HEK293 (cell line): ENCODE results near the gene MAP4K5.
"Not testable (repeated sequence)": the region's sequence is repeated elsewhere in the genome, so short reads cannot be mapped to it uniquely, and the experiment has no call there.

Experiments used
- CTCF ChIA-PET: fragments of 350-600 bp; formaldehyde crosslinking; extraction: SDS; loops from one replicate; lab custom pipeline; 2021; ENCODE audit warnings: antibody characterized with exemption; lab: Yijun Ruan, JAX
- POLR2A ChIA-PET: fragments of 300-600 bp; formaldehyde crosslinking; extraction: SDS; loops from one replicate; lab custom pipeline; 2020; ENCODE audit warnings: antibody characterized with exemption, inconsistent platforms; lab: Yijun Ruan, JAX
- H3K27ac ChIP-seq: fragments of 200-500 bp; sonication (Bioruptor generic); 2 replicates; pipeline ENCODE4 v1.5.1; 2014; ENCODE audit warnings: low read depth, low read length, control low read depth, inconsistent platforms; ENCODE audit errors: extremely low read depth
- H3K36me3 ChIP-seq, 2 experiments: fragments of 200-500 bp in 1 of 2; sonication (Bioruptor generic) in 1 of 2; 1 replicate in 1 of 2; 2 replicates in 1 of 2; pipeline ENCODE4 v1.5.1; 2014 to 2017; ENCODE audit warnings: inconsistent platforms in 2 of 2, low read length in 2 of 2; ENCODE audit not compliant: control insufficient read depth in 2 of 2, insufficient read depth in 1 of 2
- H3K4me1 ChIP-seq: fragments of 200-500 bp; sonication (Bioruptor generic); 2 replicates; pipeline ENCODE4 v1.5.1; 2014; ENCODE audit warnings: mild to moderate bottlenecking, low read length, inconsistent platforms; ENCODE audit not compliant: control insufficient read depth, insufficient read depth
- H3K4me3 ChIP-seq: 2 replicates; pipeline ENCODE4 v1.5.1; 2011; ENCODE audit warnings: low read depth, mild to moderate bottlenecking, control low read depth, low read length, moderate library complexity
- H3K9me3 ChIP-seq: fragments of 200-500 bp; sonication (Bioruptor generic); 2 replicates; pipeline ENCODE4 v1.5.1; 2014; ENCODE audit warnings: low read depth, low read length, inconsistent platforms; ENCODE audit not compliant: control insufficient read depth, insufficient read depth
- GFI1B ChIP-seq: fragments of 450-650 bp; formaldehyde crosslinking; IDR thresholded peaks from 2 replicates; pipeline ENCODE4 v1.5.1; 2016; ENCODE audit warnings: missing biosample characterization, missing genetic modification characterization
- IKZF3 ChIP-seq: fragments of 450-650 bp; IDR thresholded peaks from 2 replicates; pipeline ENCODE4 v1.5.0; 2018; ENCODE audit warnings: missing biosample characterization, mild to moderate bottlenecking, missing genetic modification characterization, moderate library complexity
- KLF10 ChIP-seq: fragments of 450-650 bp; IDR thresholded peaks from 2 replicates; pipeline ENCODE4 v1.5.1; 2018; ENCODE audit warnings: missing biosample characterization, mild to moderate bottlenecking, missing genetic modification characterization
- KLF17 ChIP-seq: fragments of 450-650 bp; formaldehyde crosslinking; IDR thresholded peaks from 2 replicates; pipeline ENCODE4 v1.5.1; 2016; ENCODE audit warnings: missing biosample characterization, missing genetic modification characterization
- KLF9 ChIP-seq: fragments of 450-650 bp; formaldehyde crosslinking; IDR thresholded peaks from 2 replicates; pipeline ENCODE4 v1.5.1; 2016; ENCODE audit warnings: missing biosample characterization, missing genetic modification characterization, low read depth
- SALL2 ChIP-seq: fragments of 450-650 bp; formaldehyde crosslinking; IDR thresholded peaks from 2 replicates; pipeline ENCODE4 v1.5.0; 2017; ENCODE audit warnings: missing biosample characterization, mild to moderate bottlenecking, missing genetic modification characterization, borderline replicate concordance
- SP7 ChIP-seq: fragments of 450-650 bp; formaldehyde crosslinking; IDR thresholded peaks from 2 replicates; pipeline ENCODE4 v1.5.1; 2016; ENCODE audit warnings: missing biosample characterization, missing genetic modification characterization
- YY1 ChIP-seq: fragments of 450-650 bp; formaldehyde crosslinking; IDR thresholded peaks from 2 replicates; pipeline ENCODE4 v1.5.1; 2018; ENCODE audit warnings: missing biosample characterization, missing genetic modification characterization
- ZBTB7A ChIP-seq: fragments of 450-650 bp; formaldehyde crosslinking; IDR thresholded peaks from 2 replicates; pipeline ENCODE4 v1.5.1; 2016; ENCODE audit warnings: low read depth, missing biosample characterization, missing genetic modification characterization
- ZNF19 ChIP-seq: fragments of 450-650 bp; formaldehyde crosslinking; IDR thresholded peaks from 2 replicates; pipeline ENCODE4; 2016; ENCODE audit warnings: missing biosample characterization, missing genetic modification characterization, low read depth
- ZNF280C ChIP-seq: fragments of 450-650 bp; formaldehyde crosslinking; IDR thresholded peaks from 2 replicates; pipeline ENCODE4 v1.5.1; 2016; ENCODE audit warnings: missing biosample characterization, missing genetic modification characterization
- ZNF354C ChIP-seq: fragments of 450-650 bp; formaldehyde crosslinking; IDR thresholded peaks from 2 replicates; pipeline ENCODE4 v1.5.1; 2016; ENCODE audit warnings: missing biosample characterization, missing genetic modification characterization, low read depth, borderline replicate concordance
- ZNF366 ChIP-seq: fragments of 450-650 bp; formaldehyde crosslinking; conservative IDR thresholded peaks from 2 replicates; pipeline ENCODE4 v1.5.1; 2016; ENCODE audit warnings: missing biosample characterization, missing genetic modification characterization
- ZNF433 ChIP-seq: fragments of 450-650 bp; formaldehyde crosslinking; IDR thresholded peaks from 2 replicates; pipeline ENCODE4 v1.5.1; 2016; ENCODE audit warnings: missing biosample characterization, missing genetic modification characterization, low read depth
- ZNF473 ChIP-seq: fragments of 450-650 bp; formaldehyde crosslinking; IDR thresholded peaks from 2 replicates; pipeline ENCODE4 v1.5.1; 2017; ENCODE audit warnings: missing biosample characterization, missing genetic modification characterization
- ZNF488 ChIP-seq: fragments of 450-650 bp; formaldehyde crosslinking; IDR thresholded peaks from 2 replicates; pipeline ENCODE4 v1.5.1; 2016; ENCODE audit warnings: missing biosample characterization, missing genetic modification characterization
- ZNF560 ChIP-seq: fragments of 450-650 bp; formaldehyde crosslinking; IDR thresholded peaks from 2 replicates; pipeline ENCODE4 v1.5.1; 2017; ENCODE audit warnings: missing biosample characterization, missing genetic modification characterization, borderline replicate concordance
- ZNF645 ChIP-seq: fragments of 450-650 bp; formaldehyde crosslinking; IDR thresholded peaks from 2 replicates; pipeline ENCODE4; 2016; ENCODE audit warnings: missing biosample characterization, missing genetic modification characterization
- ZNF660 ChIP-seq: fragments of 450-650 bp; IDR thresholded peaks from 2 replicates; pipeline ENCODE4 v1.5.1; 2018; ENCODE audit warnings: missing biosample characterization, mild to moderate bottlenecking, missing genetic modification characterization
- ZNF76 ChIP-seq: fragments of 450-650 bp; formaldehyde crosslinking; IDR thresholded peaks from 2 replicates; pipeline ENCODE4; 2016; ENCODE audit warnings: low read depth, missing biosample characterization, missing genetic modification characterization, borderline replicate concordance
- ZSCAN23 ChIP-seq: fragments of 450-650 bp; formaldehyde crosslinking; IDR thresholded peaks from 2 replicates; pipeline ENCODE4 v1.5.1; 2016; ENCODE audit warnings: missing biosample characterization, missing genetic modification characterization

The MAP4K5 gene

GRCh38 chr14:50510157-50510556 lies 22.2 kb downstream of the MAP4K5 start:
- POLR2A ChIA-PET = no interaction called here

GRCh38 chr14:50507078-50507477 lies 25.3 kb downstream of the MAP4K5 start:
- H3K9me3 ChIP-seq, H3K27ac ChIP-seq, H3K4me1 ChIP-seq, POLR2A ChIA-PET, H3K4me3 ChIP-seq: not testable (repeated sequence)
- peaks cover 9 to 12% of the 10 kb centered on the region in 2 experiments; a peak in 2 of 3 replicates for H3K36me3 ChIP-seq
- CTCF ChIA-PET = interaction anchor here (0.6 kb wide), 1 partner anchor 16 kb away, joined by 5 read pairs; no protein-coding TSS in a partner anchor

More at GRCh38 chr14:50510157-50510556, 22.2 kb downstream of the MAP4K5 start:
- Histone ChIP-seq H3K4me1 (no peaks in the 10 kb centered on the region), H3K4me3 (no peak overlapping the region), H3K27ac (no peak overlapping the region), H3K36me3 (no peaks in the 10 kb centered on the region), H3K9me3 (no peaks in the 10 kb centered on the region)
- TF ChIP-seq GFI1B (tag by site-specific recombination) (no peak), SALL2 (tag by site-specific recombination) (no peak), ZNF660 (no peak), ZNF645 (tag by site-specific recombination) (no peak), ZNF366 (tag by site-specific recombination) (no peak), YY1 (tag by site-specific recombination) (no peak), ZNF560 (tag by site-specific recombination) (no peak), ZNF433 (tag by site-specific recombination) (no peak), ZSCAN23 (tag by site-specific recombination) (no peak), KLF17 (tag by site-specific recombination) (no peak), IKZF3 (tag by site-specific recombination) (no peak), KLF9 (no peak), SP7 (tag by site-specific recombination) (no peak), ZNF354C (tag by site-specific recombination) (no peak)
- CTCF ChIA-PET = interaction anchor here (1.2 kb wide), 1 partner anchor 22 kb away, joined by 3 read pairs; the partner anchor contains the start of gene MAP4K5

GRCh38 chr14:50501642-50502041 lies 30.7 kb downstream of the MAP4K5 start:
- no peak overlapping the region for H3K27ac ChIP-seq
- CTCF ChIA-PET = interaction anchor here (0.7 kb wide), 1 partner anchor 146 kb away, joined by 3 read pairs; no protein-coding TSS in a partner anchor

More at GRCh38 chr14:50501642-50502041, 30.7 kb downstream of the MAP4K5 start:
- H3K36me3 ChIP-seq = peaks cover 17 to 18% of the 10 kb centered on the region in 2 experiments
- no peaks in the 10 kb centered on the region for H3K4me1 ChIP-seq
- no peak overlapping the region for H3K4me3 ChIP-seq
- H3K9me3 ChIP-seq = no peaks in the 10 kb centered on the region
- POLR2A ChIA-PET = no interaction called here
- TF ChIP-seq ZNF19 = no peak
- no peak for TF ChIP-seq ZSCAN23 (tag by site-specific recombination)
- no peak for TF ChIP-seq ZNF473 (tag by site-specific recombination)
- TF ChIP-seq KLF10 = no peak
- no peak for TF ChIP-seq ZNF76 (tag by site-specific recombination)
- TF ChIP-seq ZBTB7A (tag by site-specific recombination) = no peak
- no peak for TF ChIP-seq ZNF280C (tag by site-specific recombination)
- no peak for TF ChIP-seq ZNF488 (tag by site-specific recombination)
